GM21447 (cell line): ENCODE measurements around the gene ANO3.
A peak's percentile ranks its signal among the peaks of the same experiment; 100 is the strongest.
"Not testable (repeated sequence)": the region's sequence is repeated elsewhere in the genome, so short reads cannot be mapped to it uniquely, and the experiment has no call there.

Experiments used
- ATAC-seq: cut with Tn5 transposase; IDR thresholded peaks from one replicate; pipeline ENCODE4 v1.9.1; 2021; ENCODE audit not compliant: unreplicated experiment

Gene ANO3

GRCh38 chr11:26620282-26621045 lies 288.5 kb downstream of the ANO3 start:
- no peak for ATAC-seq

GRCh38 chr11:26621132-26621531 lies 289.2 kb downstream of the ANO3 start:
- no peak for ATAC-seq

- ATAC-seq: no peak
Observed at GRCh38 chr11:26622181-26622580, 290.3 kb downstream of the ANO3 start.

GRCh38 chr11:26623076-26623659 lies 291.2 kb downstream of the ANO3 start:
- no peak for ATAC-seq

GRCh38 chr11:26626346-26626745 lies 294.4 kb downstream of the ANO3 start:
- ATAC-seq: no peak

- no peak for ATAC-seq
Observed at GRCh38 chr11:26632691-26633159, 300.8 kb downstream of the ANO3 start.

GRCh38 chr11:26643314-26643713 lies 311.4 kb downstream of the ANO3 start:
- ATAC-seq: not testable (repeated sequence)

GRCh38 chr11:26649884-26650283 lies 318.0 kb downstream of the ANO3 start:
- ATAC-seq: peak; percentile 81

GRCh38 chr11:26651916-26652315 lies 320.0 kb downstream of the ANO3 start:
- ATAC-seq: no peak

GRCh38 chr11:26655287-26655686 lies 323.4 kb downstream of the ANO3 start:
- ATAC-seq: no peak

- ATAC-seq: no peak
Observed at GRCh38 chr11:26662916-26663315, 331.0 kb downstream of the ANO3 start.

GRCh38 chr11:26665036-26665435 lies 333.1 kb downstream of the ANO3 start:
- no peak for ATAC-seq

- ATAC-seq: no peak
Observed at GRCh38 chr11:26665946-26666345, 334.0 kb downstream of the ANO3 start.

GRCh38 chr11:26675233-26675928 lies 343.5 kb downstream of the ANO3 start:
- ATAC-seq: no peak

GRCh38 chr11:26676641-26677040 lies 344.7 kb downstream of the ANO3 start:
- no peak for ATAC-seq

- no peak for ATAC-seq
Observed at GRCh38 chr11:26677566-26677965, 345.6 kb downstream of the ANO3 start.

GRCh38 chr11:26687351-26687750 lies 355.4 kb downstream of the ANO3 start:
- ATAC-seq: no peak

GRCh38 chr11:26688701-26689100 lies 356.8 kb downstream of the ANO3 start:
- ATAC-seq: no peak

- ATAC-seq: no peak
Observed at GRCh38 chr11:26696330-26696729, 364.4 kb downstream of the ANO3 start.

- no peak for ATAC-seq
Observed at GRCh38 chr11:26698224-26698623, 366.3 kb downstream of the ANO3 start.

GRCh38 chr11:26700574-26701235 lies 368.8 kb downstream of the ANO3 start:
- no peak for ATAC-seq
